Skin epidermis (tissue), 12 donors: ENCODE measurements around the gene CORO1C.
A peak's percentile ranks its signal among the peaks of the same experiment; 100 is the strongest.
"Not testable (repeated sequence)": the region's sequence is repeated elsewhere in the genome, so short reads cannot be mapped to it uniquely, and the experiment has no call there.

Source experiments
- H3K27ac ChIP-seq, 21 experiments: fragments of 200-600 bp; sonication (generic) in 11 of 21; one replicate each; pipeline ENCODE4 v1.5.0; 2020; ENCODE audit warnings: mild to moderate bottlenecking in 3 of 21, inconsistent platforms in 2 of 21, moderate library complexity in 2 of 21
- H3K4me3 ChIP-seq, 7 experiments: fragments of 200-600 bp; sonication (generic) in 2 of 7; one replicate each; pipeline ENCODE4 v1.5.0; 2020; ENCODE audit warnings: inconsistent platforms in 2 of 7, mild to moderate bottlenecking in 2 of 7, moderate library complexity in 1 of 7

Gene CORO1C

GRCh38 chr12:108756421-108756820, 25.1 kb upstream of the CORO1C start:
- no peak overlapping the region for H3K4me3 ChIP-seq

GRCh38 chr12:108755481-108755880, 24.2 kb upstream of the CORO1C start:
- Histone ChIP-seq H3K27ac (no peak overlapping the region), H3K4me3 (no peak overlapping the region)

More at GRCh38 chr12:108756421-108756820, 25.1 kb upstream of the CORO1C start:
- H3K27ac ChIP-seq: no peak overlapping the region

GRCh38 chr12:108753976-108754375, 22.7 kb upstream of the CORO1C start:
- Histone ChIP-seq H3K27ac (no peak overlapping the region), H3K4me3 (no peak overlapping the region)

- Histone ChIP-seq H3K4me3 (no peak overlapping the region), H3K27ac (no peak overlapping the region)
These were observed 21.1 kb upstream of the CORO1C start for GRCh38 chr12:108752387-108752786.

- Histone ChIP-seq H3K27ac (no peak overlapping the region), H3K4me3 (no peak overlapping the region)
These were observed 20.5 kb upstream of the CORO1C start for GRCh38 chr12:108751821-108752220.

GRCh38 chr12:108751003-108751402, 19.7 kb upstream of the CORO1C start:
- not testable (repeated sequence) for H3K27ac ChIP-seq, H3K4me3 ChIP-seq

GRCh38 chr12:108750526-108750925, 19.2 kb upstream of the CORO1C start:
- Histone ChIP-seq H3K27ac (no peak overlapping the region), H3K4me3 (no peak overlapping the region)

GRCh38 chr12:108747563-108747962, 16.2 kb upstream of the CORO1C start:
- Histone ChIP-seq H3K27ac (no peak overlapping the region), H3K4me3 (no peak overlapping the region)

GRCh38 chr12:108745641-108746040, 14.3 kb upstream of the CORO1C start:
- no peak overlapping the region for H3K4me3 ChIP-seq
- H3K27ac ChIP-seq: no peak overlapping the region

- Histone ChIP-seq H3K27ac (no peak overlapping the region), H3K4me3 (no peak overlapping the region)
These were observed 12.9 kb upstream of the CORO1C start for GRCh38 chr12:108744021-108744897.

GRCh38 chr12:108738170-108738569, 6.9 kb upstream of the CORO1C start:
- H3K27ac ChIP-seq: no peak overlapping the region
- no peak overlapping the region for H3K4me3 ChIP-seq

GRCh38 chr12:108735855-108736254, 4.5 kb upstream of the CORO1C start:
- no peak overlapping the region for H3K27ac ChIP-seq
- H3K4me3 ChIP-seq: no peak overlapping the region

GRCh38 chr12:108734200-108734906, 3.0 kb upstream of the CORO1C start:
- no peak overlapping the region for H3K4me3 ChIP-seq
- peak overlapping the region in 11 of 21 experiments; percentile 5 to 98 (median 43) for H3K27ac ChIP-seq

GRCh38 chr12:108733230-108733531, 1.9 kb upstream of the CORO1C start:
- H3K27ac ChIP-seq: peak overlapping the region in 3 of 21 experiments; percentile 45 to 99 (median 98)
- not testable (repeated sequence) for H3K4me3 ChIP-seq

- H3K27ac ChIP-seq: peak overlapping the region; percentile 40 to 99 (median 96)
- peak overlapping the region; percentile 60 to 96 (median 90) for H3K4me3 ChIP-seq
These were observed 1.3 kb upstream of the CORO1C start for GRCh38 chr12:108732489-108733229.

GRCh38 chr12:108731866-108732461, 646 bp upstream of the CORO1C start:
- Histone ChIP-seq H3K27ac (peak overlapping the region; percentile 51 to 99 (median 96)), H3K4me3 (peak overlapping the region; percentile 60 to 96 (median 90))

- H3K27ac ChIP-seq: peak overlapping the region; percentile 88 to 99 (median 97)
- H3K4me3 ChIP-seq: peak overlapping the region; percentile 60 to 96 (median 90)
These were observed 783 bp downstream of the CORO1C start for GRCh38 chr12:108730365-108731104.

GRCh38 chr12:108729612-108730364, 1.5 kb downstream of the CORO1C start:
- peak overlapping the region; percentile 60 to 96 (median 90) for H3K4me3 ChIP-seq
- peak overlapping the region in 20 of 21 experiments; percentile 88 to 99 (median 96) for H3K27ac ChIP-seq
